Pancreas (tissue), 10 donors: ENCODE data around the gene NOM1. TPM values are rescaled to one million over a fixed set of nuclear protein-coding genes. Genes with fewer than 3 reads are reported as not detected.

Experiments used
- ATAC-seq, 4 donors: fragments of 200-7000 bp; cut with Tn5 transposase; one replicate each; pipeline versions ENCODE4 v1.8.0 to v1.9.1; 2020; ENCODE audit warnings: mild to moderate bottlenecking in 4 of 4, moderate library complexity in 4 of 4
- DNase-seq, 6 donors: peaks; one replicate each; pipeline ENCODE4 v3.0.0-alpha.2; 2020
- FAIRE-seq: peaks from 2 replicates; lab custom pipeline; 2012; peaks lifted over from hg19 to GRCh38; lab: Jason Lieb, UNC
- H3K27ac ChIP-seq, 4 donors: fragments of 200-600 bp; sonication (generic); 1 replicate in 3 of 4; 2 replicates in 1 of 4; pipeline versions ENCODE4 v1.5.0 to v1.8.0; 2020
- H3K27me3 ChIP-seq, 4 donors: fragments of 200-600 bp; one replicate each; pipeline ENCODE4 v1.8.0; 2021
- H3K36me3 ChIP-seq, 3 donors: fragments of 200-600 bp; sonication (generic) in 1 of 3; one replicate each; pipeline versions ENCODE4 v1.5.0 to v1.8.0; 2020 to 2021
- H3K4me1 ChIP-seq, 3 donors: fragments of 200-600 bp; one replicate each; pipeline ENCODE4 v1.8.0; 2021
- H3K4me3 ChIP-seq, 4 donors: fragments of 200-600 bp; sonication (generic) in 2 of 4; one replicate each; pipeline versions ENCODE4 v1.5.0 to v1.8.0; 2020 to 2021
- H3K9me3 ChIP-seq, 4 donors: fragments of 200-600 bp; one replicate each; pipeline ENCODE4 v1.8.0; 2021
- CTCF ChIP-seq, 4 donors: fragments of 200-600 bp; sonication (generic) in 3 of 4; IDR thresholded peaks; one replicate each; pipeline versions ENCODE4 v1.5.0 to v1.8.0; 2021; ENCODE audit warnings: antibody characterized with exemption in 4 of 4
- WGBS, 2 donors: extraction: QIAGEN DNeasy Blood & Tissue Kit; methylation state at CpG; one replicate each; pipeline ENCODE4 v1.1.7; 2013; 5-methylcytosine and 5-hydroxymethylcytosine counted together
- intact Hi-C, 3 donors: fragments of 100-400 bp; cut with DNase I; formaldehyde crosslinking; loops; one replicate each; pipeline versions ENCODE4 v1.11.1 to v1.14.2; 2022
- polyA plus RNA-seq, 2 donors: library from polyadenylated mRNA; stranded (reverse); fragments of 200-250 nt; gene quantifications; one replicate each; pipeline ENCODE4 v1.2.3, GENCODE V29; 2013
- total RNA-seq, 6 donors: library from RNA; stranded (reverse); fragmentation: NEBNext Ultra II Directional in 4 of 6; extraction: Animal tissue kit (Norgen Biotek cat#: 25700) in 4 of 6; gene quantifications; one replicate each; pipeline versions ENCODE4 v1.2.1 to v1.2.4, GENCODE V29; 2021 to 2023
- donor health status: healthy with polysubstance abuse.
- donor health status: DM: no; HTN: no; CAD: no; lungs with moderate emphysema.
- donor health status: DM: no; HTN: no; CAD: no.
- donor health status: control.
- donor health status: control.
- donor health status: Bipolar disorder and iron deficiency.
- donor health status: DM: yes; HTN: yes; CAD: no.
- donor health status: DM: no; HTN: no; CAD: no.
- donor health status: DM: no; HTN: no; CAD: no.
- donor health status: DM: yes; HTN: yes; CAD: no.

The NOM1 gene
- total and polyA plus RNA-seq, 8 donors: 7.2 to 12.9 (median 8.7) TPM

- FAIRE-seq (no peak), DNase-seq (peak in 3 of 6 donors; percentile 23 to 71 (median 48)), ATAC-seq (peak; percentile 28 to 57 (median 43))
- peak overlapping the region; percentile 41 to 68 (median 60) for H3K4me3 ChIP-seq
- H3K9me3 ChIP-seq: no peaks in the 10 kb centered on the region
- intact Hi-C loops: loop anchor here in 1 of 3 donors (10.0 kb wide), 1 partner anchor 135 kb away; the partner anchor contains the start of gene UBE3C
- H3K27ac ChIP-seq: peak overlapping the region; percentile 74 to 90 (median 86)
- TF ChIP-seq CTCF (IDR thresholded peaks at IDR 0.05): no peak
- WGBS, 2 donors: 0 to 1% methylated on average over 49 to 75 of the region's 75 CpGs
- H3K4me1 ChIP-seq: peaks cover 0 to 6% (median 0%) of the 10 kb centered on the region in 3 donors
- no peaks in the 10 kb centered on the region for H3K36me3 ChIP-seq
- no peaks in the 10 kb centered on the region for H3K27me3 ChIP-seq
These were observed 50.6 kb downstream of the NOM1 start for GRCh38 chr7:156999958-157000726.

- peak overlapping the region; percentile 74 to 90 (median 86) for H3K27ac ChIP-seq
- 55 to 60% methylated on average over 25 of the region's 25 CpGs for WGBS, 2 donors
- no peak for FAIRE-seq
These were observed 51.5 kb downstream of the NOM1 start for GRCh38 chr7:157000741-157001653.

DNA sequence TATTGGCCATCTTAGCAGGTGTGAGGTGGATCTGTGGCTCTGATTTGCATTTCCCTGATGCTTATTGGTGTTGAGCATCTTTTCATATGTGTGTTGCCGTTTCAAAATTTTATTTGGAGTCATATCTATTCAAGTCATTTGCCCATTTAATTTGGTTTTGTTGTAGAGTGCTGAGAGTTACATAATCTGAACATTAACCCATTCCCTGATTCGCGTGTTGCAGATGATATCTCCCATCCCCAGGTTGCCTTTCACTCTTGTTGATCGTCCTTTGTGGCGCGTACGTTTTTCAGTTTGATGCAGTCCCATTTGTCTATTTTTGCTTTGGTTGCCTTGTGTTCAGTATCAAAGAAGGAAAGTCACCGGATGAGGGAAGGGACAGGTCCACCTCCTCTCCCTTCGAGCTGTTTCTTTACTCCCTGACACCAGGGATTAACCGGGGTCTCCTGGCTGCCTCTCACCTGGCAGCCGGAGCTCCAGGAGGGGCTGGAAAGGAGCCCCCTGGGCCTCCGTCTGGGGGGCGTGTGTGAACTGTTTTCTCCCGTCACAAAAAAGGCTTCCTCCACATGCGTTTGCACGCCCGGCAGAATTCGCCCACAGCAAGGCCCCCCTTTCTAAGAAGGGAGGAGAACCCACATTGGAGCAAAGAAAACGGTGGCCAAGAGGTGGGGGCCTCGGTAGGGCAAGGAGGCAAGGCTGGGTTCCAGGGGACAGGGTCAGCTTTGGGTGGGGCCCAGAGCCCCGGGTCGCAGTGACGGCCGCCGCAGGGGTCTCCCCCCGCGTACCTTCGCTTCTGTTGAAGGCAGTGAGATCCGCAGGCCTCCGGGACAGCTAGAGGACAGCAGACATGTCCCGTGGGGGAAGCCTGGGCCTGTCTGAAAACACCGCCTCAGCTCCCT is 52.7 kb downstream of the NOM1 start:
- peaks cover 0 to 6% (median 0%) of the 10 kb centered on the region in 3 donors for H3K4me1 ChIP-seq
- intact Hi-C loops: loop anchor here in 1 of 3 donors (10.0 kb wide), 1 partner anchor 133 kb away; the partner anchor contains the start of gene UBE3C
- no peaks in the 10 kb centered on the region for H3K36me3 ChIP-seq
- no peak for TF ChIP-seq CTCF (IDR thresholded peaks at IDR 0.05)
- no peaks in the 10 kb centered on the region for H3K9me3 ChIP-seq
- no peak overlapping the region for H3K4me3 ChIP-seq
- FAIRE-seq (no peak), DNase-seq (peak in 3 of 6 donors; percentile 11 to 71 (median 15)), ATAC-seq (no peak)
- H3K27ac ChIP-seq: peak overlapping the region; percentile 42 to 90 (median 68)
- 67 to 70% methylated on average over 31 to 32 of the region's 32 CpGs for WGBS, 2 donors
- no peaks in the 10 kb centered on the region for H3K27me3 ChIP-seq

More at GRCh38 chr7:157000741-157001653, 51.5 kb downstream of the NOM1 start:
- intact Hi-C loops: loop anchor here in 1 of 3 donors (10.0 kb wide), 1 partner anchor 134 kb away; the partner anchor contains the start of gene UBE3C
- Histone ChIP-seq H3K36me3 (no peaks in the 10 kb centered on the region), H3K9me3 (no peaks in the 10 kb centered on the region), H3K27me3 (no peaks in the 10 kb centered on the region), H3K4me3 (peak overlapping the region; percentile 41 to 68 (median 60)), H3K4me1 (peaks cover 0 to 6% (median 0%) of the 10 kb centered on the region in 3 donors)
- no peak for TF ChIP-seq CTCF (IDR thresholded peaks at IDR 0.05)
- peak in 1 of 4 donors; percentile 2 for ATAC-seq
- DNase-seq: peak in 2 of 6 donors; percentile 12 to 19

DNA sequence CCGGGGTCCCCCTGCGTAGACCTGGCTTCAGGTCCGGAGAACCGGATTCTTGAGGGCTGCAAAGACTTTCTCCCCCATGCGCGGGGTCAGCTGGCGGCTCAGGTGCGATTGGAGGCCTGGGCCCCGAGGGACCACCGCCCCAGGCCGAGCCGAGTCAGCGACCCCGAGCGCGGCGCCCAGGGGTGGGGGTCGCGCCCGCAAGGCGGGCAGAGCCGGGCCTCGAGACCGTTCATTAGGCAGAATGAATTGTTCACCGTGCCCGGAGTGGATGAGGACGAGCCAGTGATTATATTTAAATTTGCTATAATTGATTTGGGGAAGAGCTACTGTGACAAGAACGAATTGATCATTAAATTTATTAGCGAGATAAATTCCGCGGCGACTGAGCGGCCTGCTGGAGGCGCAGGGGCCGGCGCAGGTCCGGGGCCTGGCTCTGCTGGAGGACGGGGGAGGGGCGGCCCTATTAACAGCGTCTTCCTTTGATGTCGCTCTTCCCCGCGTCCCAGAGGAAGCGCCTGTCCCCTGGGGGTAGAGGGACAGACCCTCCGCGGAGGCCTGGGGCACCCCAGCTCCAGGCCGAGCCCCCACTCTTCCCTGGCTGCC is 53.4 kb downstream of the NOM1 start:
- ATAC-seq (no peak), FAIRE-seq (no peak), DNase-seq (peak in 3 of 6 donors; percentile 23 to 62 (median 23))
- Histone ChIP-seq H3K9me3 (no peaks in the 10 kb centered on the region), H3K4me1 (peaks cover 0 to 7% (median 0%) of the 10 kb centered on the region in 3 donors), H3K4me3 (peak overlapping the region in 1 of 4 donors; percentile 84), H3K36me3 (no peaks in the 10 kb centered on the region), H3K27me3 (no peaks in the 10 kb centered on the region), H3K27ac (peak overlapping the region; percentile 42 to 90 (median 68))
- WGBS, 2 donors: 53 to 57% methylated on average over 46 to 47 of the region's 47 CpGs
- no peak for TF ChIP-seq CTCF (IDR thresholded peaks at IDR 0.05)
- intact Hi-C loops: loop anchor here in 1 of 3 donors (10.0 kb wide), 1 partner anchor 132 kb away; the partner anchor contains the start of gene UBE3C
